Naive thymus-derived CD8-positive, alpha-beta T cell (primary cell): ENCODE data around the gene TMTC4. TPM values are rescaled to one million over a fixed set of nuclear protein-coding genes. Genes with fewer than 3 reads are reported as not detected.
"Not testable (repeated sequence)": the region's sequence is repeated elsewhere in the genome, so short reads cannot be mapped to it uniquely, and the experiment has no call there.

Experiments used
- ATAC-seq, 2 donors: fragments of 150-1000 bp; cut with Tn5 transposase in 1 of 2; sonication (Bioruptor Pico), chemical (Tn5 transposase) in 1 of 2; 1 replicate in 1 of 2; 2 replicates in 1 of 2; pipeline ENCODE4 v1.10.0; 2021; ENCODE audit warnings: mild to moderate bottlenecking in 2 of 2, moderate library complexity in 2 of 2
- POLR2A ChIA-PET: fragments of 350-600 bp; sonication (Branson Sonifier 250); formaldehyde crosslinking; loops from one replicate; lab custom pipeline; 2021; ENCODE audit warnings: antibody characterized with exemption; lab: Charles Lee
- DNase-seq, 10 donors: peaks; one replicate each; pipeline versions ENCODE4 v3.0.0 to v3.0.0-alpha.2; 2020 to 2022
- H3K27ac Mint-ChIP-seq, 10 donors: one replicate each; pipeline ENCODE4 v1.8.0; 2020 to 2022; ENCODE audit warnings: mild to moderate bottlenecking in 10 of 10, mixed read lengths in 10 of 10, moderate library complexity in 4 of 10, inconsistent platforms in 1 of 10
- H3K27me3 Mint-ChIP-seq, 5 donors: one replicate each; pipeline ENCODE4 v1.8.0; 2021 to 2022; ENCODE audit warnings: mixed read lengths in 5 of 5
- H3K36me3 Mint-ChIP-seq, 3 donors: one replicate each; pipeline ENCODE4 v1.8.0; 2020 to 2022; ENCODE audit warnings: mixed read lengths in 3 of 3, mild to moderate bottlenecking in 2 of 3, inconsistent platforms in 1 of 3
- H3K4me1 Mint-ChIP-seq, 4 donors: one replicate each; pipeline ENCODE4 v1.8.0; 2021 to 2022; ENCODE audit warnings: mixed read lengths in 4 of 4
- H3K4me3 Mint-ChIP-seq, 10 donors: one replicate each; pipeline ENCODE4 v1.8.0; 2020 to 2022; ENCODE audit warnings: mild to moderate bottlenecking in 10 of 10, mixed read lengths in 10 of 10, moderate library complexity in 6 of 10, inconsistent platforms in 1 of 10
- H3K9me3 Mint-ChIP-seq, 9 donors: one replicate each; pipeline ENCODE4 v1.8.0; 2020 to 2022; ENCODE audit warnings: mixed read lengths in 9 of 9, mild to moderate bottlenecking in 3 of 9, inconsistent platforms in 1 of 9, moderate library complexity in 1 of 9
- polyA plus RNA-seq, 3 donors: library from polyadenylated mRNA; unstranded; fragments of 300-500 nt; fragmentation: Illumina TruSeq; gene quantifications; one replicate each; pipeline ENCODE4 v1.2.3, GENCODE V29; 2021
- total RNA-seq, 8 experiments: library from RNA in 2 of 8; stranded (reverse) in 2 of 8; gene quantifications; one replicate each; pipeline ENCODE4 v1.2.3 and lab custom pipeline; 2021 to 2026

Gene TMTC4
- total RNA-seq (10 to 100 TPM; 31.4 to 32.6 TPM), polyA plus RNA-seq (1 to 10 TPM; 1.4 to 2.5 (median 2.1) TPM), total RNA-seq (lab: John Stamatoyannopoulos, UW) (7.8 to 88.5 (median 33.4) reads per million in 6 experiments)

- DNase-seq (no peak), ATAC-seq (no peak)
- Mint-ChIP-seq H3K27me3 (peaks cover 0 to 2% (median 0%) of the 10 kb centered on the region in 5 donors), H3K9me3 (no peaks in the 10 kb centered on the region), H3K4me3 (peak within 1 kb of the TSS; percentile 87 to 98 (median 96)), H3K4me1 (peaks cover 19 to 41% (median 26%) of the 10 kb centered on the region in 4 donors), H3K36me3 (peaks cover 0 to 9% (median 3%) of the 10 kb centered on the region in 3 donors), H3K27ac (peak within 1 kb of the TSS; percentile 78 to 95 (median 92))
- POLR2A ChIA-PET = interaction anchor here (0.8 to 2.7 kb wide), 12 partner anchors 9 to 1068 kb away, joined by 3 to 20 read pairs (median 4); partner anchors contain the start of genes CLYBL, GGACT and PCCA
These were observed at the start of gene TMTC4 for GRCh38 chr13:100674572-100674871. TMTC4 (minus strand) TSS chr13:100674795; CDS start chr13:100670362, 4,433 bp downstream.

GRCh38 chr13:100722517-100722916, 47.9 kb upstream of the TMTC4 start:
- Mint-ChIP-seq H3K4me1 (peaks cover 0 to 6% (median 3%) of the 10 kb centered on the region in 4 donors), H3K27ac (no peak overlapping the region), H3K4me3 (no peak overlapping the region), H3K9me3 (peaks cover 0 to 24% (median 5%) of the 10 kb centered on the region in 9 donors), H3K27me3 (peaks cover 3 to 45% (median 14%) of the 10 kb centered on the region in 5 donors), H3K36me3 (peaks cover 0 to 1% (median 0%) of the 10 kb centered on the region in 3 donors)
- DNase-seq = no peak
- no peak for ATAC-seq
- POLR2A ChIA-PET = interaction anchor here (1.1 kb wide), 1 partner anchor 12 kb away, joined by 3 read pairs; no protein-coding TSS in a partner anchor

- Mint-ChIP-seq H3K9me3 (peaks cover 0 to 20% (median 5%) of the 10 kb centered on the region in 9 donors), H3K36me3 (peaks cover 0 to 1% (median 0%) of the 10 kb centered on the region in 3 donors), H3K27me3 (peaks cover 6 to 49% (median 16%) of the 10 kb centered on the region in 5 donors), H3K4me3 (no peak overlapping the region), H3K4me1 (peaks cover 0 to 6% (median 3%) of the 10 kb centered on the region in 4 donors), H3K27ac (no peak overlapping the region)
- ATAC-seq (peak; percentile 52 to 56), DNase-seq (peak in 8 of 10 donors; percentile 24 to 43 (median 30))
- POLR2A ChIA-PET = interaction anchor here (1.1 kb wide), 1 partner anchor 12 kb away, joined by 3 read pairs; no protein-coding TSS in a partner anchor
These were observed 47.4 kb upstream of the TMTC4 start for GRCh38 chr13:100721885-100722512.

GRCh38 chr13:100715604-100716003, 41.0 kb upstream of the TMTC4 start:
- ATAC-seq (no peak), DNase-seq (no peak)
- Mint-ChIP-seq H3K36me3 (peaks cover 0 to 1% (median 0%) of the 10 kb centered on the region in 3 donors), H3K27ac (no peak overlapping the region), H3K9me3 (peaks cover 0 to 16% (median 5%) of the 10 kb centered on the region in 9 donors), H3K4me1 (peaks cover 0 to 2% (median 0%) of the 10 kb centered on the region in 4 donors), H3K4me3 (no peak overlapping the region), H3K27me3 (peaks cover 5 to 27% (median 8%) of the 10 kb centered on the region in 5 donors)
- POLR2A ChIA-PET = no interaction called here

GRCh38 chr13:100714478-100714877, 39.9 kb upstream of the TMTC4 start:
- DNase-seq (no peak), ATAC-seq (no peak)
- Mint-ChIP-seq H3K4me1 (peaks cover 0 to 2% (median 0%) of the 10 kb centered on the region in 4 donors), H3K27me3 (peaks cover 5 to 27% (median 8%) of the 10 kb centered on the region in 5 donors), H3K4me3 (no peak overlapping the region), H3K36me3 (no peaks in the 10 kb centered on the region), H3K27ac (no peak overlapping the region), H3K9me3 (peaks cover 0 to 5% (median 0%) of the 10 kb centered on the region in 9 donors)
- POLR2A ChIA-PET = no interaction called here

GRCh38 chr13:100710176-100710575, 35.6 kb upstream of the TMTC4 start:
- DNase-seq (no peak), ATAC-seq (no peak)
- no peak overlapping the region for H3K27ac Mint-ChIP-seq
- H3K4me3 Mint-ChIP-seq = no peak overlapping the region
- peaks cover 0 to 2% (median 0%) of the 10 kb centered on the region in 4 donors for H3K4me1 Mint-ChIP-seq
- no peaks in the 10 kb centered on the region for H3K36me3 Mint-ChIP-seq
- peaks cover 0 to 2% (median 0%) of the 10 kb centered on the region in 5 donors for H3K27me3 Mint-ChIP-seq
- H3K9me3 Mint-ChIP-seq = no peaks in the 10 kb centered on the region
- POLR2A ChIA-PET = no interaction called here

- no peak overlapping the region for H3K27ac Mint-ChIP-seq
- H3K4me3 Mint-ChIP-seq = no peak overlapping the region
- no peaks in the 10 kb centered on the region for H3K36me3 Mint-ChIP-seq
- H3K27me3 Mint-ChIP-seq = peaks cover 0 to 2% (median 0%) of the 10 kb centered on the region in 5 donors
- ATAC-seq (no peak), DNase-seq (no peak)
- POLR2A ChIA-PET = no interaction called here
- peaks cover 0 to under 1% (median 0%) of the 10 kb centered on the region in 4 donors for H3K4me1 Mint-ChIP-seq
- H3K9me3 Mint-ChIP-seq = no peaks in the 10 kb centered on the region
These were observed 33.5 kb upstream of the TMTC4 start for GRCh38 chr13:100707818-100708740.

- H3K36me3 Mint-ChIP-seq, H3K4me3 Mint-ChIP-seq, H3K27ac Mint-ChIP-seq, DNase-seq, POLR2A ChIA-PET, ATAC-seq, H3K9me3 Mint-ChIP-seq, H3K4me1 Mint-ChIP-seq: not testable (repeated sequence)
- H3K27me3 Mint-ChIP-seq = peaks cover 6 to 23% (median 12%) of the 10 kb centered on the region in 5 donors
These were observed 23.7 kb upstream of the TMTC4 start for GRCh38 chr13:100698331-100698730.

- ATAC-seq (no peak), DNase-seq (no peak)
- Mint-ChIP-seq H3K4me3 (no peak overlapping the region), H3K9me3 (peaks cover 0 to 14% (median 8%) of the 10 kb centered on the region in 9 donors), H3K36me3 (peaks cover 0 to 5% (median 0%) of the 10 kb centered on the region in 3 donors), H3K27ac (no peak overlapping the region), H3K4me1 (no peaks in the 10 kb centered on the region), H3K27me3 (peaks cover 10 to 38% (median 24%) of the 10 kb centered on the region in 5 donors)
- POLR2A ChIA-PET = no interaction called here
These were observed 20.8 kb upstream of the TMTC4 start for GRCh38 chr13:100695509-100695773.

- no peak for ATAC-seq
- POLR2A ChIA-PET = no interaction called here
- no peak for DNase-seq
- Mint-ChIP-seq H3K4me1 (no peaks in the 10 kb centered on the region), H3K27me3 (peaks cover 10 to 38% (median 24%) of the 10 kb centered on the region in 5 donors), H3K9me3 (peaks cover 0 to 19% (median 10%) of the 10 kb centered on the region in 9 donors), H3K27ac (no peak overlapping the region), H3K36me3 (peaks cover 0 to 5% (median 2%) of the 10 kb centered on the region in 3 donors), H3K4me3 (no peak overlapping the region)
These were observed 20.3 kb upstream of the TMTC4 start for GRCh38 chr13:100694722-100695508.

- ATAC-seq (no peak), DNase-seq (no peak)
- H3K27me3 Mint-ChIP-seq = peaks cover 5 to 23% (median 19%) of the 10 kb centered on the region in 5 donors
- no peak overlapping the region for H3K4me3 Mint-ChIP-seq
- H3K9me3 Mint-ChIP-seq = peaks cover 0 to 39% (median 22%) of the 10 kb centered on the region in 9 donors
- H3K27ac Mint-ChIP-seq = no peak overlapping the region
- POLR2A ChIA-PET = interaction anchor here (0.9 kb wide), 1 partner anchor 14 kb away, joined by 4 read pairs; the partner anchor contains the start of gene TMTC4
- H3K36me3 Mint-ChIP-seq = peaks cover 0 to 25% (median 22%) of the 10 kb centered on the region in 3 donors
- H3K4me1 Mint-ChIP-seq = peaks cover 0 to 2% (median 0%) of the 10 kb centered on the region in 4 donors
These were observed 14.6 kb upstream of the TMTC4 start for GRCh38 chr13:100689191-100689590.

- peaks cover 5 to 12% (median 9%) of the 10 kb centered on the region in 4 donors for H3K4me1 Mint-ChIP-seq
- no peak overlapping the region for H3K4me3 Mint-ChIP-seq
- ATAC-seq (no peak), DNase-seq (no peak)
- no peaks in the 10 kb centered on the region for H3K9me3 Mint-ChIP-seq
- H3K27ac Mint-ChIP-seq = no peak overlapping the region
- POLR2A ChIA-PET = no interaction called here
- H3K36me3 Mint-ChIP-seq = no peaks in the 10 kb centered on the region
- peaks cover 0 to 13% (median 3%) of the 10 kb centered on the region in 5 donors for H3K27me3 Mint-ChIP-seq
These were observed 5.5 kb upstream of the TMTC4 start for GRCh38 chr13:100680131-100680530.
